ENCODE data around the gene TGFBR3.

Gene TGFBR3

DNA sequence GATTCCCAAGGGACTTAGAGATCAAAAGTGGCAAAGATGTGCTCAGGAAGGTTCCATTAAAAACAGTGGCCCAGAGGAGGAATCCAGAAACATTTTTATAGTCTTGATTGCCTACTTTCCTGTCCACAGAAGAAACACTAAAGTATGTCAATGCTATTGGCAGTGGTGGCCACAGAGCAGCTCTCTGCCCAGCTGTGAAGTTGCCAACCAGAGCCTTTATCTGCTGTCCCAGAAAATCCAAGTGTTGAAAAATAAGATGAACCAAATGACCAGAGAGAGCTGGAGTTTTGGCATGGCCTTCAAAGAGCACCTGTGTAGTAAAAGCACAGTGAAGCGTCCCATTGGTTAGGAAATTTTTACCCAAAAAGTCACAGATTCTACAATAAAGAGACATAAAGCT, 181.2 kb downstream of the TGFBR3 start:
- DNase-seq = no peak

DNA sequence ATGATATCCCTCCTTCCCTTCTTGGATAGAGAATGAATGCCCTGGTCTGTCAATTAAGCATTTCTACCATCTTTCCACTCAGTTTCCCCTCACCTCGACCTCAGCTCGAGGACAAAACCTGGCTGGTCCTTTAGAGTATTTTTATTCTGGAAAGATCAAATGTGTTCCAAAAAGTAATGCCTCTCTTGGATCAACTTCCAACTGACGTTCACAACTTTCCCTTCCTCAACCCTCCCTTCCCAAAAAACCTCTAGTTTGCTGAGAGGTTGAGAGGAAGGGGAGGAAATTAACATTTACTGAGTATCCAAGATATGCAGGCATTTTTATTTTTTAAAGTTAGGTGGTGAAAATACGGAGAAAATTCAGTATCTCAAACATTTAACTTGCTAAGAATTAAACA, 182.9 kb downstream of the TGFBR3 start:
- DNase-seq = no peak

DNA sequence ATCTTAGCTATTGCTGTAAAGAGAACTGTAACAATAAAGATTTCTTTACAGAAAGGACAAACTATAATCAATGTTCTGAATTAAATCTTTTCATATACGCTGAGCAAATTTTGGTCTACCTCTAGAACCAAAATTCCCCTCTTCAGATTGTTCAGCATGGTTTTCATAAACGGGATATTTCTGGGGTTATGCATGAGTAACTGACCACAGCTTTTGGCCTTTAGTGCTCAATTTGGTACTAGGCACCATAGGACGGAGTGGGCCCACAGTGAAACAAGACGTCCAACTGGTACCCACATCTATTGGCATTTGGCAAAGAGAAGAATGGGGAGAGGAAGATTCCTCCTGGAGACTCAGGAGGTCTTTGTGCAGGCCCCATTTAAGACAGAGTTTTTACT, 184.5 kb downstream of the TGFBR3 start:
- no peak for DNase-seq

- no peak for DNase-seq
Measured at GRCh38 chr1:91700771-91701471, 185.0 kb downstream of the TGFBR3 start.

DNA sequence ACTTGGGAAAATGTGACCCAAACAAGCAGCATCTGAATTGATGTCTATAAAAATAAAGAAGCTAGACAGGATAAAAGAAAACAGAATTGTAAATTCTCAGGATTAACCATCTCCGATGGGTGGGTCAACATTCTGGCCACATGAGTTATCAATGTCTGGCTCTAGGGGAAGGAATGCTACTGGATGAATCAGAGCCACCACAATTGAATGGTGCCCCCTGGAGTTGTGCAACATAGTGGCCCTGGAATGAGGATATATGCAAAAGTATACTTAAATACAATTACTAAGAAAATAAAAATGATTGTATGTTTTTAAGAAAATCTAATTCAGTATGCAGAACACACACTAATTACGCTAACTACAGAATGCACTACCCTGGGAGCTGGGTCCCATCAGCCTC, 185.6 kb downstream of the TGFBR3 start:
- no peak for DNase-seq

DNA sequence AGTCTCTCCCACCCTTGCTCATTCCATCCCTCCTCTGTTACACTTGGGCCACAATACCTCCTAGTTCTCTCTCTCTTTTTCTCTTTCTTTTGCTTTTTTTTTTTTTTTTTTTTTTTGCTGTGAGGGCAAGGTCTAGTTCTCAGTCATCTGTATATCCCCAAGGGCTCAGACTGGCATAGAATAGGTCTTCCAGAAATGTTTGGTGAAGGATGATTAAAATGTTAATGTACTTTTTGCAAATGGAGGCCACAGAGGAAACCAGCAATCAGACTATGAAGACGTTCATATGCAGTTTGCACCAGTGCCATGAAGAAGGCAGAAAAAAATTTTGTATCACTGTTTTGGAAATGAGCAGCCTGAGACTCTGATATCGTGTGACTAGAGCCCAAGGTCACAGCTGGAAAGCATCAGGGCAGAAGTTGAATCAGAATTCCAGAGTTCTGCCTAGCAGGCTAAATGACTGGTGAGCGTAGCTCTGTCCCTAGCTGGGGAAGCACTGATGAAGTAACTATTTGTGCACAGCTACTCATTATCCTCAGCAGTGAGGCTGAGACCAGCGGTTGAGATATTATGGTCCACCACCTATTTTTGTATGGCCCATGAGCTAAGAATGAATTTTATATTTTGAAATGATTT, 186.5 kb downstream of the TGFBR3 start:
- DNase-seq = no peak

- DNase-seq = no peak
Measured at GRCh38 chr1:91697861-91698260, 188.1 kb downstream of the TGFBR3 start.

DNA sequence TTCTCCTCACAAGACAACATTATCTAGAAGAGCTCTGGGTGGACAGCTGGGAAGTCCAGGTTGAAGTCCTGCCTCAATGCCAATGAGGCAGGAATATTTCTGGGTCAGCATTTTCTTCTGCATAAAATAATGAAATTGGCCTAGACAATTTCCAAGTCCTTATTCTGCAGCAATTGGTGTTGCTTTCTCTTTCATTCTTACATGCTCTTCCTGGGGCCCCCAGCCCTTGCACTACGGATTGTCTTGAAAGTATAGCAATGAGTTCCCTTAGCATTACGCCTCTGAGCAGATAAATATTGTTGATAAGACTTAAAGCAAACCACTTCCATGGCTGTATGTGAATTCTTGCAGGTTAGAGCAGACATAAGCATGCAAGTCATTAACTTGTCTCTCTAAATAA, 188.5 kb downstream of the TGFBR3 start:
- peak in 1 of 2 donors; percentile 58 for DNase-seq

GRCh38 chr1:91696321-91696720, 189.6 kb downstream of the TGFBR3 start:
- DNase-seq = no peak

GRCh38 chr1:91693557-91693956, 192.4 kb downstream of the TGFBR3 start:
- DNase-seq = no peak

DNA sequence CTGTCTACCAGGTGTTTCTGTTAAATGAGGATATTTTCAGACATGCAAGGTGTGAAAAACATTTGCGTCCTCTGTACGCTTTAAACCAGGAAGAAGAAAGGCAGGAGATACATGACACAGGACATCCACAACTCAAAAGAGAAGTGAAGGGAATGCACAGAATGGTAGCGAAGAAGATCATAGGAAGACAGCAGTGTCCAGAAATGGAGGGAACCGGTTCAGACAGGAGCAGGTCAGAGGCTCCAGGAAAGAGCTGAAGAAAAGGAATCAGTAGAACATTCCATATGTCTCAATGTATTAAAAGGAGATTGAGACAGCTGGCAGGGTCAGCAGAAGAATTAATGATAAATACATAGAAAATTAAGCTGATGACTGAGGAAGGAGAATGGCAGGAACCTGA, 194.4 kb downstream of the TGFBR3 start:
- DNase-seq = no peak

DNA sequence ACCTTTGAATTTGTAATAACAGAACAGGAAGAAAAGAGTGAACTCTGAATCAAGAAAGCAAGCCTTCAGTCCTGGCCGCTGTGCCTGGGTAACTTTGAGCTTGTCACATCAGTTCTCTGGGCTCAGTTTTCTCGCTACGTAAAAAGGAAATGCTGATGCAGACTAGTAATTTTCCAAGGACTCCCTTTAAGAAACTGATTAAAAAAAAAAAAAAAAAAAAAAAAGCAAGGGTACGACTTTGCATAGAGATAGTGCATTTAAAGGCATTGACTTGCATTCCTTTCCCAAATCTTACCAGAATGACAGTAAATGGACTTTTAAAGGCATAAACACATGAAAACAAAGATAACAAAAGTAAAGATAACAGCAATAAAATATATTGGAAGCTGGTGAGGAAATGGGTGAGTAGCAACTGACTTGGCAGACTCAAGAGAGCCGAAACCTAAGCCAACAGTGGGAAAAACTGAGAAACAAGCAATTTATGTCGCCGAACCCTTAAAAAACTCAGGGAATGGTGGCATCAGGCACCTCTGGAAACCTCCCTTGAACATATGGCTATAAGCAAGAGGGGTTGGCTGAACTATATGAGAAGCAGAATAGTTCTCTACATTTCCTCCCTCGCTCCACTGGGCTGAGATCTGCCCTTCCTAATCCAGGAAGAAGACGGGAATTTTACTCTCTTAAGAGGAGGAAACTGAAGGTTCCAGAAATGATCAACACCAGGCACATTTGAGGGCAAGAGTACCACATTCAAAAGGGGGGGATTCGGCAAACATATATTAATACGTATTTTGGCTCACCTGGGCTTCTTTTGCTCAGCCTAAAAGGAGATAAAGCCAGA, 196.1 kb downstream of the TGFBR3 start:
- DNase-seq = no peak

DNA sequence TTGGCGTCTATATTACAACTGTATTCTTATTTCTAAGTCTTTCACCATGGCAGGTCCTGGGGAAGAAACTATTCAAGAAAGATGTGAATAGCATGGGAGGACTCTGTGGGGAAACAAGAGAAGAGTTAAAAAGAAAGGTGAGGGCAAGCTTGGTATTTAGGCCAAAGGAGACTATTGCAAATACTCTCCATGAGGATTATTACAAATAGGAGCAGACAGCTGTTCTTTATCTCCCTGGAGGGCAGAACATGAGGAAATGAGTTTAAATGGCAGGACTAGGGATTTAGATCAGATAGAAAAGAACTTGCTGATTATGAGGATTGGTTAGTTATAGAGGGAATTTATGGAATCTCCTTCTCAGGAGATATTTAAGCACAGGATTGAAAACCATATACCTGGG, 198.5 kb downstream of the TGFBR3 start:
- no peak for DNase-seq

GRCh38 chr1:91685994-91686393, 200.0 kb downstream of the TGFBR3 start:
- no peak for DNase-seq

DNA sequence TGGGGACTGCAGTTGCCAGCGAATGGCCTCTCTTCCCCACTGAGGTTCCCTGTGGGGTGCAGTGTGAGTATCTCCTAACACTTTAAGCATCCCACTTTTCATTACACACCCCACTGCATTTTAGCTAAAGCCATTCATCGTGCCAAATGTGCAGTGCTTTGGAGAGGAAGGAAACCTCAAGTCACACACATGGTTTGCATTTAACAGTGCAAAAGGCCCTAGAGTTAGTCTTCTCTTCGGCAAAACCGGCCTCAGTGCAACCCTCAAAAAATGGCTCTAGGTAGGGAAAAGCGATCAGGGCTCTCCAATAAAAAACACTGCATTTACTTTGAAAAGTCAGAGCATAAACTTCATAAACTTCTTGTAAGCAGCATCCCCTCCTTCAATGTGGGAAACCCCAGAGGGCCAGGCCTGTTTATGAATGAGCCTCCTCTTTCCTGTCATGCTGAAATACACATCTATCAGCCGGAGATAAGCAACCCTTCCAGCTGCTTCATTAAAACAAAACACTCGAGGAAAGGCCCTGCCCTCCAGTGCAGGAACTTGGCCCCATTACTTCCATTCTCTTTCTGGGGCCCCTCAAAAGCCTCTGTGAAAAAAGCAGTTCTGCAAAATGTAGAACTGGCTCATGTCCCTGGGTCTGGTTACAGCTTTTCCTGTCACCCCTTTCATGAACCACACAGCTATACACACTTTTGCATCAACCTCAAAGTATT, 201.3 kb downstream of the TGFBR3 start:
- peak in 1 of 2 donors; percentile 20 for DNase-seq

DNA sequence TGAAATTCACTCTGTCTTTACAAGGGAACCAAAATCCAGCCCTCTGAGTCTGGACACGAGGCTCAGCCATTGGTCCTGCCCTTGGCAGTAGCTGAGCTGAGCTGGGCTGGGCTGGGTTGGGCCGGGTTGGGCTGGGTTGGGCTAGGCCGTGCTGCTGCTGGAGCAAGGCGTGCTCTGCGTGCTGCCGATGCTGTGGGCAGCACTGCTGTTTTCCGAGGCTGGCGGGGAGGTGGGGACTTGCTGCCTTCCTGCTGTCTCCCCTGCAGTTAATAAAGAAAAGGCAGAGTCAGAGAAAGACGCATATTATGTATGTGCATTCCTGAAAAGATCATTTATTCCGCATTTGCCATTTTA, 202.4 kb downstream of the TGFBR3 start:
- DNase-seq = no peak

- DNase-seq = no peak
Measured at GRCh38 chr1:91682882-91683597, 202.9 kb downstream of the TGFBR3 start.

DNA sequence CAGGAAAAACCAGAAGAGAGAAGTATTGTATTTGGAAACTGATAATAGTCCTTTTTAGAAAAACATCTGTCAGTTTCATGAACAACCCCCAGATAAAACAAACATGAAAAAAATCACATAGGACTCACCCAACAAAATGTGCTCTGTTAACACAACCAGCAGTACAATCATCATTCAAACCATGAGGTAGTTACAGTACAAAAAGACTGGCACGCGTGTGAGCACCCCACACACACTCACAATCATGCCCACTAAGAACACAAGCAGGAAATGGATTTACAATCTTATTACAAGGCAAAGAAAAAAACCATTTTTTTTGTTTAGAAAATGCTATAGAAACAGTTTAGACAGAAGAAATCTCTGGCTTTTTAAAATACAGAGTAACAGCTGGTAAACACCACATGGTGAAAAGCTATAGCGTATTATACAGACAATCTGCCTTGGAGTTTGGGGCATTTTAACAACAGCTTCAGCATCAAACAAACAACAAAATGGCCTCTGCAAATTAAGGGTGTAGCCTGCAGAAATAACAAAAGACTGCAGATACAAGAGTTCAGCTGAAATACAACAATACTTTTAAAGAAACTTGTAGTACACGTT, 205.3 kb downstream of the TGFBR3 start:
- DNase-seq = no peak

DNA sequence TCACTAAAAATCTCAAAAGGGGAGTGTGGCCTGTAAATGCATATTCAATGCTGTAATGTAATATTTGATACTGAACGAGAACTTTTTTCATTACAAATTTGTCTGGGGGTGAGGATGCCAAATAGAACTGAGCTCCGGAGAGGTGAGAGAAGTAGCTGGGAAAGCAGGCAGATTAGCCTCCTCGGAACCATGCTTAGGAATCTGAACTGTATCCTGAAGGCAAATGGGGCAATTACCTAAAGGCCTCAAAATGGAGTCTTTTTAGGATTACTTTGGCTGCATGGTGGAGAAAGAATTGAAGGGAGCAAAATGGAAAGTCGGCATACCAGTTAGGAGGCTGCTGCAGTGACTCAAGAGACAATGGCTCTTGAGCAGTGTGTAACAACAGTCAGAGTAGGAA, 206.5 kb downstream of the TGFBR3 start:
- DNase-seq = no peak

DNA sequence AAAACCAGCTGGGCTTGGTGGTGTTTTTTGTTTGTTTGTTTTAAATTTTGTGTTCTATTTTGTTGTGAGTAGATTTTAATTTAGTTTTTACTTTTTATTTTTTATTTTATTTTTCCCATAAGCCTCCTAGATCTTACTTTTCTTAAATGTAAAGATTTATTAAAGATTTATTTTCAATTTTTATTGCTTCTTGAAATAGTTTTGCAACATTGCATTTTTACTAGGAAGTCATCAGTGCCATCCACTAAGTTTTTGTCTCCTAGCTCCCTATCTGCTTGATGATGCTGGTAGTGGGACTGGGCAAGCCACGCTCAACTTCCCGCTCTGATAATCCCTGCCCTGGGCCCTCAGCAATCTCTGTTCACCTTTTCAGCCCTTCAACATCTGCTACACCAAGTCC, 209.9 kb downstream of the TGFBR3 start:
- DNase-seq = no peak

DNA sequence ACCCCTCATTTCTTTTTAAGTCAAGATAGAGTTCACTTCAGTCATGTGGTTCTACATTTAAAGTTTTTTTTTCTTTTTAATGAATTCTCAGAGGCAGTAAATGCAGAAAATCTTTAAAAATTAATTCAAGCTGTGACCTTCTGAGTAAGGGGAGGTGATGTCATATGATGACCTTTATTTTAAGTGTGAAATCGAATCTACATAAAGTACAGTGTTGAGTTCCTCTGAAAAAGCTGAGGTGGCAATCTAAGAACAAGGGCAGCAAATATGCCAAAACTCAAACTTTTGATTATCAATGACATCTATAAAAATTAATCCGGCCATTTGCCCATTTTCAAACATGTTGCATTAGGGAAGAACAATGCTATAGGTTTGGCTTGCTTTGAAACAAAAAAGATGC, 211.8 kb downstream of the TGFBR3 start:
- DNase-seq = no peak

- no peak for DNase-seq
Measured at GRCh38 chr1:91673613-91674012, 212.3 kb downstream of the TGFBR3 start.

All from CD4-positive, alpha-beta T cell treated with Interferon alpha-2 for 1 hour (primary cell).